Effector memory CD4-positive, alpha-beta T cell (primary cell): ENCODE data around the gene PTPN20.

Experiments used
- DNase-seq, 3 donors: peaks; one replicate each; pipeline ENCODE4 v3.0.0-alpha.2; 2020
- H3K27ac ChIP-seq: 2 replicates; pipeline ENCODE4 v1.7.0; 2013; ENCODE audit warnings: mild to moderate bottlenecking, low read length, moderate library complexity; ENCODE audit not compliant: insufficient read depth, poor library complexity, severe bottlenecking
- H3K27me3 ChIP-seq: replicated peaks from 2 replicates; pipeline ENCODE4 v1.7.0; 2013; ENCODE audit warnings: mild to moderate bottlenecking, low read length; ENCODE audit not compliant: insufficient read depth, control insufficient read depth, poor library complexity, severe bottlenecking
- H3K36me3 ChIP-seq: 2 replicates; pipeline ENCODE4 v1.7.0; 2013; ENCODE audit warnings: mild to moderate bottlenecking, low read length, moderate library complexity; ENCODE audit not compliant: control insufficient read depth, insufficient read depth
- H3K4me1 ChIP-seq: 2 replicates; pipeline ENCODE4 v1.7.0; 2013; ENCODE audit warnings: low read length, mild to moderate bottlenecking; ENCODE audit not compliant: control insufficient read depth, insufficient read depth, poor library complexity, severe bottlenecking
- H3K4me3 ChIP-seq: 2 replicates; pipeline ENCODE4 v1.7.0; 2013; ENCODE audit warnings: low read length, low read depth, mild to moderate bottlenecking; ENCODE audit not compliant: insufficient read depth, poor library complexity, severe bottlenecking
- H3K9me3 ChIP-seq: 2 replicates; pipeline ENCODE4 v1.7.0; 2013; ENCODE audit warnings: mild to moderate bottlenecking, low read length, moderate library complexity; ENCODE audit not compliant: control insufficient read depth

PTPN20 gene

DNA sequence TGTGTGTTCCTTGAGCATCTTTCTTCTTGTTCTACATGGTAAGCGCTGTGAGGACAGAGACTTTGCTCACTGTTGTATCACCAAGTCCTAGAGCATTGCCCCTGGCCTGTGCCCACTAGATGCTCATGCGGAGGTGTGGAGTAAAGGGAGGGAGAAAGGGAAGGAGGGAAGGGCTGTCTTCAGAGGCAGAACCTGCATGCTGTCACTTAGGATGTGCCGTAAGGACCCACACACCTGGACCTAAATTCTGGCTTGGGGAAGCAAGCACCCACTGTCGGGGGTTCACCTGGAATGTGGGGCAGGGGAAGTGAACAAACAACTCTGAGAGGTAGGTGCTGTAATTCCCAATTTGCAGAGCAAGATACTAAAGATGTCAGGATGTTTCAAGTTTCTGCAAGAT lies 129.5 kb downstream of the PTPN20 start:
- no peak overlapping the region for H3K4me3 ChIP-seq
- H3K4me1 ChIP-seq, result no peaks in the 10 kb centered on the region
- no peaks in the 10 kb centered on the region for H3K9me3 ChIP-seq
- no peak for DNase-seq
- H3K27ac ChIP-seq, result no peak overlapping the region
- no peaks in the 10 kb centered on the region for H3K36me3 ChIP-seq
- no peaks in the 10 kb centered on the region for H3K27me3 ChIP-seq

DNA sequence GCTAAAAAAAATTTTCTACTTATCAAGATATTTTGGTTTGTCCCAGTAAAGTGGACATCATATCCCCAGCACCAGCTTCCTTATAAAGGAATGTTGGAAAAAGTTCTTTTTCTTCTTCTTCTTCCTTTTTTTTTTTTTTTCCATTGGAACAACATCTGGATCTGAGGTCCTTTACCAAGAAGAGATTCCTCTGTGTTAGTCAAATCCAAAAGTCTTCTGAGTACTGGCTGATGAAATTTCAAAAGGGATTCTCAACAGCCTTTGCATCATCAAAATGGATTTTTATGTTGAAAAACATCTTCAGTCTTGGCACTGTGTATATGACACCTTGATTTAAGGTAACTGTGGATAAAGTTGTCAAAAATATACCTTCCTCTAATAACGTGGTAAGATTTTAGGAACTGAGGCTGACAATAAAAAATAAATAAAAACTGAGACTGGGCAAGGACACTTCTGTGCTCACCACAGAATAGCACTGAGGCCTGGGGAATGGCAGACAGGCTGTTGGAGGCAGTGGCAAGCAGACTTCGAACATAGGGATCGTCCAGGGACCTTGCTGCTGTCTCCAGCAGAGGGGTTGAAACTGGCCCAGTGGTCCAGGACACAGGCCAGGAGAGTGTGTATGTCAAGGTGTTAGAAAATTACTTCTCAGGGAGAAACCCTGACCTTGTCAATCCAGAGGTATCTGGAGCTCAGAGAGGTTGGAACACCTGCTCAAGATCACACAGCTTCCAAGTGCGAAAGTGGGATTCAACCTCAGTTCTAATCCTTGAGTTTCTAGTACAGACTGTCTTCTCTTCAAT lies 130.4 kb downstream of the PTPN20 start:
- Histone ChIP-seq H3K27me3 (no peaks in the 10 kb centered on the region), H3K4me3 (no peak overlapping the region)

DNA sequence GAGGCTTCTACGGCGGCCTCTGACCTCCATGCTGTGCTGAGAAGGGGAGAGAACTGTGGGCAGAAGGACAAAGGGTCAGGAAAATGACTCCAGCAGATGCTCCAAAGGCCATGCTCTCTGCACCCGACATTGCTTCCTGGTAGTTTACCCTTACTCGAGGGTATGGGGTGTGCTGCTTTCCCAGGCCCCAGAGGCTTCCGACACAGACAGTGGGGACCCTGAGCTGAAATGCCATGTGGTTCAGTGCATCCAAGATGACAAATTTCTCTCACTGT lies 130.9 kb downstream of the PTPN20 start:
- Histone ChIP-seq H3K9me3 (no peaks in the 10 kb centered on the region), H3K27ac (no peak overlapping the region), H3K4me1 (no peaks in the 10 kb centered on the region), H3K4me3 (no peak overlapping the region), H3K27me3 (no peaks in the 10 kb centered on the region), H3K36me3 (no peaks in the 10 kb centered on the region)
- no peak for DNase-seq

More for the DNA sequence above, 130.4 kb downstream of the PTPN20 start:
- no peak overlapping the region for H3K27ac ChIP-seq
- H3K4me1 ChIP-seq, result no peaks in the 10 kb centered on the region
- no peak for DNase-seq
- no peaks in the 10 kb centered on the region for H3K9me3 ChIP-seq
- no peaks in the 10 kb centered on the region for H3K36me3 ChIP-seq

- Histone ChIP-seq H3K4me1 (peaks cover 2% of the 10 kb centered on the region), H3K4me3 (no peak overlapping the region), H3K27me3 (no peaks in the 10 kb centered on the region), H3K27ac (no peak overlapping the region), H3K9me3 (no peaks in the 10 kb centered on the region), H3K36me3 (no peaks in the 10 kb centered on the region)
- DNase-seq, result no peak
Measured at GRCh38 chr10:47042780-47043750, 131.8 kb downstream of the PTPN20 start.

DNA sequence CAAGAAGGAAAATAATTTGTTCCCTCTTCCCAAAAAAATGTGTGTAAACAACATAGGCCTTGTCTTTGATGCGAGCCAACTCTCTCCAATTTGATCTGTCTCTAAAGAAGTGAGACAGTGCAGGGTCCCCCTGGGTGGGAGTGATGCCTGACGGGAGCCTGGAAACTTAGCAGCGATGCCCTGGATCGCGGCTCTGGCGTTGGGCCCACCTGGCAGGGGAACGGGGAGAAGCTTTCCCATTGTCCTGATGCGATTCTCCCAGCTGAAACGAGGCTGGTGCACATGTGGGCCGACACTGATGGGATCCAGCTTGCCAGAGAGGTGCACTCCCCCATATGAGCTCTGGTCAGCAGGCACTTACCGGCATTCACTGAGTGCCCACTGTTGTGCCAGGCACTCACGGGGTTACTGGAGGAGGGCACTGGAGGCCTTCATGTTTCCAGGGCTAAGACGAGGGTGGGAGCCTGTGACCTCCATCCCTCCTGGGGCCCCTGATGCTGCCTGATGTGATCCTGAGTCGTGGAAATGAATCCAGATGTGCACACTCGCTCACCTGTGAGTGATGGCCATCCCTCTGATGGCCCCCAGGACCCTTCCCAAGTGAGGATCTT lies 132.8 kb downstream of the PTPN20 start:
- Histone ChIP-seq H3K4me3 (no peak overlapping the region), H3K9me3 (no peaks in the 10 kb centered on the region), H3K27ac (no peak overlapping the region), H3K4me1 (peaks cover 7% of the 10 kb centered on the region), H3K27me3 (no peaks in the 10 kb centered on the region), H3K36me3 (no peaks in the 10 kb centered on the region)
- DNase-seq, result no peak

DNA sequence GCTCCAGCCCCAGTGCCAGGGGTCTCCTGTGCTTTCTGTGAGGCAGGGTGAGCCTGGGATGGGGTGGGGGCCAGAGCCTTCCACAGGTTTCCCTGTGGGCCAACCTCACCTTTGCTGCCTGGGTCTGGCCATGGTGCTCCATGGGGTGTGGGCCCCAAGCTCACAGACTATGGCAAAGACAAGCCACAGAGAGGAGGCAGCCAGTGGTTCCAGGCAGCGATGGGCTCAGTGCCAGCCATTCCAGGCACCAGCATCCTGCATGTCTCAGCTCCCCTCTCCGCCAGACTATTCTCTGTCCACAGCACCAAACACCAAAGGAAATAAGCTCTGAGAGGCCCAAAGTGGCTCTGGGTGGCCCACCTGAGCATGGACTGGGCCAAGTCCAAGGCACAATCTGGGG lies 133.5 kb downstream of the PTPN20 start:
- H3K27me3 ChIP-seq, result no peaks in the 10 kb centered on the region

GRCh38 chr10:47045331-47045861 lies 134.2 kb downstream of the PTPN20 start:
- Histone ChIP-seq H3K36me3 (no peaks in the 10 kb centered on the region), H3K27ac (no peak overlapping the region), H3K4me3 (no peak overlapping the region), H3K9me3 (no peaks in the 10 kb centered on the region), H3K4me1 (peaks cover 7% of the 10 kb centered on the region), H3K27me3 (no peaks in the 10 kb centered on the region)
- no peak for DNase-seq

More for the DNA sequence above, 133.5 kb downstream of the PTPN20 start:
- Histone ChIP-seq H3K4me3 (no peak overlapping the region), H3K36me3 (no peaks in the 10 kb centered on the region), H3K4me1 (peaks cover 7% of the 10 kb centered on the region), H3K27ac (no peak overlapping the region), H3K9me3 (no peaks in the 10 kb centered on the region)
- no peak for DNase-seq

DNA sequence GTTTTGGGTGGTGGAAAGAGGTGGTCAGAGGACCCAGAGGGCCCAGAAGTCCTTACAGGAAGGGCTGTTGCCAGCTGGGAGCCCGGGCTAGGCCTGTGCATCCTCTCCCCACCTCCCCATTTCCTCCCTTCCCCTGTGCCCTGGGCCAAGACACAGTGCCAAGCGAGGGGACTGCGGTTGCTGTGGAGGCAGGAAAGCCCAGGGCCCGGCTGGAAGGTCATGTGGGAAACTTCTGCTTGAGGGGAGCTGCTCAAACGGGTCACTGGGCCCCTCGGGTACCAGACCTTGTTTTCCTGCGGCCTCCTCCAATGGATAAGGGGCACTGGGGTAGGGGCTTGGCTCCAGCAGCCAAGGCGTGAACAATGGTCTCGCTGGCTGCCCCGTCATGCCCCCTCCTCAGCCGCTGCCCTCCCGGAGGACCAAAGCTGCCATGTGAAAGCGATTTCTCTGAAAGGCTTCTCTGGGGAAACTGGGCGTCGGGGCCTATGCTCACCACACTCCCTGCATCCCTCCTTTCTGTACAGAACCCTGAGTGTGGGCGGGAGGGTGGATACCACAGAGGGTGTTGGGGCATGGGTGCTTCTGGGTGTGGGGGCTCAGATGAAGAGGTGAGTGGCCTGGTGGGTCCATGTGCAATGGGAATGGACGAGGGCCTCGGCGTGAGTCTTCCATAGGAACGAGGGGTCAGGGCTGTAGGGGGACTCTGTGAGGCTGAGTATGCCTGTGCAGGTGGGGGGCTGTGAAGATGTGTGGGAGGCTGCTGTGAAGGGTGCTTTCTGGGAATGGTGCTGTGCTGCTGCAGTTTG lies 135.3 kb downstream of the PTPN20 start:
- Histone ChIP-seq H3K4me1 (peaks cover 7% of the 10 kb centered on the region), H3K27me3 (no peaks in the 10 kb centered on the region), H3K36me3 (no peaks in the 10 kb centered on the region), H3K27ac (no peak overlapping the region), H3K9me3 (no peaks in the 10 kb centered on the region), H3K4me3 (no peak overlapping the region)
- DNase-seq, result no peak

GRCh38 chr10:47047127-47047504 lies 135.9 kb downstream of the PTPN20 start:
- Histone ChIP-seq H3K4me1 (peaks cover 7% of the 10 kb centered on the region), H3K9me3 (no peaks in the 10 kb centered on the region), H3K4me3 (no peak overlapping the region), H3K27me3 (no peaks in the 10 kb centered on the region), H3K36me3 (no peaks in the 10 kb centered on the region), H3K27ac (no peak overlapping the region)
- no peak for DNase-seq
